GM18861 (cell line): ENCODE data around the gene ELF3.
"Not testable (repeated sequence)": the region's sequence is repeated elsewhere in the genome, so short reads cannot be mapped to it uniquely, and the experiment has no call there.

Experiments
- ATAC-seq: cut with Tn5 transposase; IDR thresholded peaks from one replicate; pipeline ENCODE4 v1.9.1; 2021; ENCODE audit not compliant: unreplicated experiment

Gene ELF3

DNA sequence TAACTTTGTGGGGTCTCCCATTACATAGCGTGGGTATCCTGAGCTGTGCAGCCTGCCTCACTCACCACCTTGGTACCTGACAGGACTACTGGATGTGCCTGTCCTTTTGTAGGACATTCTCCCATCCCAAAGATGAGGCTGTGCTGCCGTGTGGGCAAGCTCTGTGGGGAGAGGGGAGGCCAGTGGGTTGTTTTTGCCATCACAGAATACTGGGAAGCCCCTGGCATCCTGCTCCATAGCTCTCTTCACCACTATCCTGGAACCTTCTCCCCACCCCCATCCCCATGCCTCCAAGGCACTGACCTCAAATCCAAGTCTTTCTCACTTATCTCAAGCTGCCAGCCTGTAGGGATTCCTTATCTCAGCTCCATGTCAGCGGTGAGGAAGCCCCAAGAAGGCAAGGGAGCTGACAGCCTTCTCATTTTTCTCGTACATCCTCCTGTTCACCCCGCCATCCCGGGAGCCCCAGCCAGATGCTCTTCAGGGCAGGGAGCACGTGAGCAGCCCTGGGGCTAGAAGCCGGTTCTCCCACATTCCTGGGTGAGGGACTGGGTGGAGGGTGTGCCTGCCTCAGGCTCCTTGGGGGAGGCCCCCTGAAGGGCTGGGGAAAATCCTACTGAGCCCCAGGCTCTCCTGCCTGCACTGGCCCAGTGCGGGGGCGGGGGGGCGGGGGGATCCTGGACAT lies 2.4 kb upstream of the ELF3 start:
- no peak for ATAC-seq

GRCh38 chr1:202009326-202010179 lies 834 bp upstream of the ELF3 start:
- ATAC-seq = no peak

GRCh38 chr1:202011994-202012393 lies 1.6 kb downstream of the ELF3 start:
- no peak for ATAC-seq

DNA sequence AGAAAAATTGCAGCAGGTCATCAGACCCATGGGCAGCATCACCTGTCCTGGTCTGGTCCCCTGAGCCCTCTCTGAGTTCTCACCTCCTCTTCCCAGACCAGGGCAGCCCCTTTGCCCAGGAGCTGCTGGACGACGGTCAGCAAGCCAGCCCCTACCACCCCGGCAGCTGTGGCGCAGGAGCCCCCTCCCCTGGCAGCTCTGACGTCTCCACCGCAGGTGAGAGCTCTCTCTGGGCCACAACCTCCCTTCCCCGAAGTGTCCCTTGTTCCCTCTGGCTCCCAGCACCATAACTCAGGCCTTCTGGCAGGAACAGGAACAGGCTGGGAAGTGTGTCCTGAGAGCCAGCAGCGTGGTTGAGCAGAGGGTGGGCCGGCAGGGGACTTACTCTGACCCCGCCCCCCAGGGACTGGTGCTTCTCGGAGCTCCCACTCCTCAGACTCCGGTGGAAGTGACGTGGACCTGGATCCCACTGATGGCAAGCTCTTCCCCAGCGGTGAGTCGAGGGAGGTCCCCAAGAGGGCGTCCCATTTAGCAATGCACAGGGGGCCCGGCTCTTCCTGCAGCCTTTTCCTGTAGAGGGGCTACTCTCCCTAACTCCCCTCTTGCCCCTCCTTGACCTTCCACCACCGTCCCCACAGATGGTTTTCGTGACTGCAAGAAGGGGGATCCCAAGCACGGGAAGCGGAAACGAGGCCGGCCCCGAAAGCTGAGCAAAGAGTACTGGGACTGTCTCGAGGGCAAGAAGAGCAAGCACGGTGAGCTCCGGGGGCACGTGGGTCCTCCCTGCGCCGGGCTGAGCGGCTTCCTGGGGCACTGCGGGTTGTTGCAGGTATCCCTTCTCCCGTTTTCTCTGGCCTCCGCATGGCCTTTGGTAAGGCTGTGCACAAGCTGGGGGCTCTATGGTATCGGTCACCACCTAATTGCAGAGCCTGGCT lies 2.4 kb downstream of the ELF3 start:
- ATAC-seq = no peak

DNA sequence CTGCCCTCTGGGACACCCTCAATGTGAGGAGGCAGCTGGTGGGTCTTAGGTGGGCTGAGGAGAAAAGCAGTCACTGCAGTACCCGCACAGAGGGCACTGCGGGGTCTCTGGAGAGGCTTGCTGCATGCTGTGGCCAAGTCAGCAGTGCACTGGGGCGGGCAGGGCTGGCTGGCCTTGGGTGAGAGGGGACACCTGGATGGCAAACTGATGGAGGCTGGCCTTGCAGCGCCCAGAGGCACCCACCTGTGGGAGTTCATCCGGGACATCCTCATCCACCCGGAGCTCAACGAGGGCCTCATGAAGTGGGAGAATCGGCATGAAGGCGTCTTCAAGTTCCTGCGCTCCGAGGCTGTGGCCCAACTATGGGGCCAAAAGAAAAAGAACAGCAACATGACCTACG lies 3.2 kb downstream of the ELF3 start:
- no peak for ATAC-seq

GRCh38 chr1:202014060-202014459 lies 3.7 kb downstream of the ELF3 start:
- no peak for ATAC-seq

DNA sequence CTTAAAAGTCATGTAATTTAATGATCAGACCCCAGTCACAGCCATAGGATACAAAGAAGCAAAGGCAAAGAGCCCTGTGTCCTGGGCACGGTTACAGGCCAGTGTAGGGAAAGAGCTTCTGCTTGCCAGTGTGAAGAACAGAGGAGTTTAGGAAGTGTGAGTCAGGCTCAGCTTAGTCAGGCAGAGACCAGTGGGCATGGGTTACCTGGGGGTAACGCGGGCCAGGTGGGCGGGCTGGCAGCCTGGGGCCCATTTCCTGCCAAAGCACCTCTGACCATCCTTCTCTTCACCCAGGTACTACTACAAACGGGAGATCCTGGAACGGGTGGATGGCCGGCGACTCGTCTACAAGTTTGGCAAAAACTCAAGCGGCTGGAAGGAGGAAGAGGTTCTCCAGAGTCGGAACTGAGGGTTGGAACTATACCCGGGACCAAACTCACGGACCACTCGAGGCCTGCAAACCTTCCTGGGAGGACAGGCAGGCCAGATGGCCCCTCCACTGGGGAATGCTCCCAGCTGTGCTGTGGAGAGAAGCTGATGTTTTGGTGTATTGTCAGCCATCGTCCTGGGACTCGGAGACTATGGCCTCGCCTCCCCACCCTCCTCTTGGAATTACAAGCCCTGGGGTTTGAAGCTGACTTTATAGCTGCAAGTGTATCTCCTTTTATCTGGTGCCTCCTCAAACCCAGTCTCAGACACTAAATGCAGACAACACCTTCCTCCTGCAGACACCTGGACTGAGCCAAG lies 4.7 kb downstream of the ELF3 start:
- ATAC-seq = no peak

DNA sequence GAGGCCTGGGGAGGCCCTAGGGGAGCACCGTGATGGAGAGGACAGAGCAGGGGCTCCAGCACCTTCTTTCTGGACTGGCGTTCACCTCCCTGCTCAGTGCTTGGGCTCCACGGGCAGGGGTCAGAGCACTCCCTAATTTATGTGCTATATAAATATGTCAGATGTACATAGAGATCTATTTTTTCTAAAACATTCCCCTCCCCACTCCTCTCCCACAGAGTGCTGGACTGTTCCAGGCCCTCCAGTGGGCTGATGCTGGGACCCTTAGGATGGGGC lies 5.2 kb downstream of the ELF3 start:
- ATAC-seq = no peak

GRCh38 chr1:202016022-202016810 lies 5.8 kb downstream of the ELF3 start:
- ATAC-seq = no peak

- no peak for ATAC-seq
Measured at GRCh38 chr1:202016811-202017748, 6.7 kb downstream of the ELF3 start.

DNA sequence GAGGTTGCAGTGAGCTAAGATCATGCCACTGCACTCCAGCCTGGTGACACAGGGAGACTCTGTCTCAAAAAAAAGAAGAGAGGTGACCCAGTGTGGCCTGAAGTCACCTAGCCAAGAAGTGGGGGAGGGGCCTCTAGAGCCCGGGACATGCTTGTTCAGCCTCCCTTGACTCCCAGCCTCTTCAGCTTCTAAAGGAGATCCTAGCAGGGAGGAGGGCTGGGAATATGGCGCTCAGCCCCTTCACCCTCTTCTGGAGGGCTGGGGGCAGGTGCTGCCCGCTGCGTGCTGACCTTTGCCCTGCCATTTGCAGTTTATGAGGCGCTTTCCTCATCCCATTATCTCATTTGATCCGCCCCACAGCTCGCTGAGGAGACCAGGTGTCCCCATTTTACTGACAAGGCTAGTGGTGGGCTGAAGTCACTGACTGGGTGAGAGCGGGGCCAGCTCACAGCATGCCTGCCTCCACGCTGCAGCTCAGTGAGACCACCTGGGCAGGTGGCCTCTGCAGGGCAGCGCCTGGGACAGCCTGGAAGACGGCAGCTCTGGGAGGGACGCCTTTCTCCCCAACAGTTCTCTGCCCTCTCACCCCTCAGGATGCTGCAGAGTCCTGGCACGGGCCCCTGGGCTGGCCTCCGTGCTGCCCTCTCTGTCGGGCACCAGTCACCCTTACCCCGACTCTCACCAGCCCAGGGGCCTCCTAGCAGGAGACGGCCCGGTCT lies 7.5 kb downstream of the ELF3 start:
- ATAC-seq = no peak

DNA sequence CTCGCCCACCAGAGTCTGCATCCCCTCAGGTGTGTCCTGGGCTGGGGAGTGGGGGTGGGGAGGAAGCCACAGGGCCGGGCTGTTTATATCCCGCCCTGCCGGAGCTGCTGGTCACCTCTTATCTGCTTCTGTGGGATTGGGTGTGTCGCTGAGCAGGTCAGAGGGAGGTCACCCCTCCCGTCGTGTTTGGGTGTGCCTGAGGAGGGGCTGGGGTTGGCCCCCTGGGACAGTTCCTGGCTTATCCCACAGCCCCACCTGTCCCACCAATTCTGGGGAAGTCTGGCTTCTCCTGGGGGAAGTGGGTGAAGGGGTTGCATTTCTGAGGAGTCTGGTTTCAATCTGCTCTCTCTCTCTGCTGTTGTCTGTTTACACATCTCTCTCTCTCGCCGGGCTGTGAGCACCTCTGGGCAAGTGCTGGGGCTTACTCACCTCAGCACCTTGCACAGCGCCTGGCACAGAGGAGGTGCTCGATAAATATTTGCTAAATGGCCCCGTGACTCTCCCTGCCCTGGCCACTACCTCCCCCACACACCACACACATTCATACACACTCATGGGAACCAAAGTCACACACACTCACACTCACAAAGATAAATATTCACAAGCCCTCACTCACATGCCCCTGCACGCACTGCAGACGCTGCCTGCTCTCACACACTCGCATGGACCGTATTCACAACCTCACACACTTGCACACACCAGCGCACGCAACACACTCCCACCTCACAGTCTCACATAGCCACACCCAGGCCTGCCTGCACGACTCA lies 8.3 kb downstream of the ELF3 start:
- ATAC-seq = no peak

GRCh38 chr1:202019235-202019558 lies 8.8 kb downstream of the ELF3 start:
- not testable (repeated sequence) for ATAC-seq

DNA sequence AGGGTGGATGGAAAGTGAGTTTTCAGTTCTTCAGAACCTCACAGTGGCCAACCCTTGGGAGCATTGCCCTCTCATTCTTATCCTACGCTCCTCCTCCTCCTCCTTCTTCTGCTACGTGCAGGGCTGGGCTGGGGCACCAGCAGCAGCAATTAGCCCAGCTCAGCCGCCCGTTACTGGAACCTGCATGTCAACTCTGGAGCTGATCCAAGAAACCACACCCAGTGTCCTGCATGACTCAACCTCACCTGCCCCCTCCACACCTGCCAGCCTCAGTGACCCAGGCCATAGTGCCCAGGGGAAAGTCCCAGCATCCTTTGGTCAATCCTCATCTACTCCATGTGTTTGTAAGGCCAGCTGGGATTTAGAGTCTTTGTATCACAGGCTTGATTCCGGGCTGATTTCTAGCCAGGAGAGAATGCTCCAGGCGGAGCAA lies 12.6 kb downstream of the ELF3 start:
- no peak for ATAC-seq

DNA sequence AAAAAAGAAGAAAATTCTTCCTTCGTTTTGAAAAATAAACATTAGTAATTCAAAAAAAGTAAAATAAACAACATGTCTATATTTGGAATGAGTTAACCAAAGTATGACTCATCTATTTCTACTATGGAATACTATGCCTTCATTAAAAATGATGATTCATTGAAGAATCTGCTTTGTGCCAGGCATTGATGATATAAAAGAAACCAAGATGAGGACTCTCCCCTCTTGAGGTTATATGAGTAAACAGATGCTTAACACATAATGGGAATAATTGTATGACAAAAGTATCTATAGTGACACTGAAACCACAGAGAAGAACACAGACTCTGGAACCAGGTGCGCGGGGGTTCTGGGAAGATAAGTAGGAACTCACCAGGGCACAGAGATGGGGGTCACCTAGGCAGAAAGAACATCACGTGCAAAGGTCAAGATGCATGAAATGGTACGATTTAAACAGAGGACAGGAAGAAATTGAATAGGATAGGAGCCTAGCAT lies 18.8 kb downstream of the ELF3 start:
- ATAC-seq = no peak

DNA sequence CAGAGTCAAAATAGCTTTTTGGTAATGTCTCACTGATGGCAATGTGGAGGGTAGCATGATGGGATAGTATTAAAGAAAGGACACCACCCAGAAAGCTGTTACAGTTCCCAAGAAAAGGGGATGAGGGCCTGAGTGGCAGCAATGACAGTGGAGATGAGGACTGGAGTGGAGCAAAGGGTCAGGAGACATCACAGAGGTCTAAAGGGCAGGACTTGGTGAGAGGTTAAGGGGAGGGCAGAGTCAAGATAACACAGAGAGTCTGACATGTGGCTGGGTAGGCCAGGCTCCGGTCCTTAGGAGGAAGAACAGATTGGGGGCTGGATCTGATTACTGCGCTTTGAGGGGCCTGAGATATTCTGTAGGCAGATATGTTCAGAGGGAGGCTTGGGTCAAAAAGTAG lies 19.3 kb downstream of the ELF3 start:
- ATAC-seq = no peak

DNA sequence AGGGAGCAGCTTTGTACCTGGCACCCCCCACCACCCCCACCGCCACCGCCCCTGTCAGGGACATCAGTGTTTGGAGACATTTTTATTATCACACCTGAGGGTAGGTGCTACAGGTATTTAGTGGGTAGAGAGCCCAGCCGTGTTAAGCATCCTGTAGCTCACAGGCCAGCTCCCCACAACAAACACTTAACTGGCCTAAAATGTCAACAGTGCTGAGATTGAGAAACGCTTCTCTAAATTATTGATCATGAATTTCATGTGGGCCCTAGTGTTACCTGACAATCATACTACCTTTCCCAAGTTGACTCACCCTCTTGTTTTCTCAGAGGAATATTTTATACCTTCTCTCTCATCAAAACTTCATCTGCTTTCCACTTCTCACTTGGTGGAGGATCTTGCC lies 21.4 kb downstream of the ELF3 start:
- ATAC-seq = no peak
